GM23248 (cell line): ENCODE results near the gene CDKN2B. TPM values are rescaled to one million over a fixed set of nuclear protein-coding genes. Genes with fewer than 3 reads are reported as not detected.

ENCODE experiments used
- DNase-seq: peaks from one replicate; pipeline ENCODE4 v3.0.0-alpha.2; 2015
- H2AFZ ChIP-seq: fragments of 200-600 bp; sonication (generic); 2 replicates; pipeline ENCODE4 v1.6.1; 2016; ENCODE audit warnings: antibody characterized with exemption
- H3F3A ChIP-seq: fragments of 200-600 bp; sonication (generic); 2 replicates; pipeline ENCODE4 v1.6.1; 2016; ENCODE audit warnings: mild to moderate bottlenecking, antibody characterized with exemption, mixed run types; ENCODE audit not compliant: insufficient read depth
- H3K27ac ChIP-seq: fragments of 200-600 bp; sonication (generic); 2 replicates; pipeline ENCODE4 v1.5.1; 2016; ENCODE audit warnings: mild to moderate bottlenecking
- H3K27me3 ChIP-seq: fragments of 200-600 bp; sonication (generic); replicated peaks from 2 replicates; pipeline ENCODE4 v1.6.1; 2016; ENCODE audit warnings: mild to moderate bottlenecking; ENCODE audit not compliant: insufficient read depth
- H3K36me3 ChIP-seq: fragments of 200-600 bp; sonication (generic); 2 replicates; pipeline ENCODE4 v1.6.1; 2016; ENCODE audit warnings: low read depth, mild to moderate bottlenecking
- H3K4me1 ChIP-seq: fragments of 200-600 bp; sonication (generic); 2 replicates; pipeline ENCODE4 v1.6.1; 2016; ENCODE audit warnings: mild to moderate bottlenecking; ENCODE audit not compliant: insufficient read depth
- H3K4me2 ChIP-seq: fragments of 200-600 bp; sonication (generic); one replicate; pipeline ENCODE4 v1.6.1; 2016; ENCODE audit warnings: mild to moderate bottlenecking; ENCODE audit not compliant: unreplicated experiment
- H3K4me3 ChIP-seq: fragments of 200-600 bp; sonication (generic); 2 replicates; pipeline ENCODE4 v1.5.1; 2016; ENCODE audit warnings: mild to moderate bottlenecking
- H3K79me2 ChIP-seq: fragments of 200-600 bp; sonication (generic); 2 replicates; pipeline ENCODE4 v1.6.1; 2016; ENCODE audit warnings: mild to moderate bottlenecking; ENCODE audit not compliant: insufficient read depth
- H3K9ac ChIP-seq: fragments of 200-600 bp; sonication (generic); 2 replicates; pipeline ENCODE4 v1.6.1; 2016; ENCODE audit warnings: mild to moderate bottlenecking
- H3K9me2 ChIP-seq: fragments of 200-600 bp; sonication (generic); 2 replicates; pipeline ENCODE4 v1.6.1; 2016; ENCODE audit warnings: mixed run types, mild to moderate bottlenecking, moderate library complexity; ENCODE audit not compliant: insufficient read depth
- H3K9me3 ChIP-seq: fragments of 200-600 bp; sonication (generic); one replicate; pipeline ENCODE4 v1.6.1; 2017; ENCODE audit warnings: low read depth
- H4K20me1 ChIP-seq: fragments of 200-600 bp; sonication (generic); 2 replicates; pipeline ENCODE4 v1.6.0; 2016; ENCODE audit not compliant: insufficient read depth
- EZH2 ChIP-seq: fragments of 200-600 bp; sonication (generic); IDR thresholded peaks from 2 replicates; pipeline ENCODE4 v1.6.1; 2018; ENCODE audit warnings: antibody characterized with exemption, mild to moderate bottlenecking; ENCODE audit not compliant: insufficient read depth, poor library complexity, severe bottlenecking
- EZH2phosphoT487 ChIP-seq: fragments of 200-600 bp; sonication (generic); IDR thresholded peaks from 2 replicates; pipeline ENCODE4 v1.6.1; 2018; ENCODE audit warnings: antibody characterized with exemption, moderate library complexity, mild to moderate bottlenecking, low read depth; ENCODE audit not compliant: insufficient read depth
- WGBS, 2 experiments: methylation state at CpG; one replicate each; pipeline ENCODE4 v1.1.6; 2015 to 2017; ENCODE audit warnings: low lambda C conversion rate in 2 of 2, low coverage in 1 of 2; ENCODE audit errors: missing lambda C conversion rate in 2 of 2; 5-methylcytosine and 5-hydroxymethylcytosine counted together
- in situ Hi-C: fragments of 300-500 bp; cut with MboI; formaldehyde crosslinking; loops from 2 replicates; pipeline ENCODE4 v1.15.0; 2020
- polyA plus RNA-seq: library from polyadenylated mRNA; unstranded; fragments of >200 nt; fragmentation: Nextera tagmentation; extraction: Ambion mirVana; gene quantifications from 2 replicates; pipeline ENCODE4 v1.2.1, GENCODE V29; 2016
- total RNA-seq: library from RNA; depleted of rRNA; stranded (reverse); fragments of >200 nt; shearing (Covaris generic); gene quantifications from 2 replicates; pipeline ENCODE4 v1.2.3, GENCODE V29; 2014

The CDKN2B gene
- total and polyA plus RNA-seq, 2 experiments from 2014 or later: 6.7 to 10.6 TPM

- H3K27me3 ChIP-seq: no peaks in the 10 kb centered on the region
- no peak overlapping the region for H2AFZ ChIP-seq
- H3K9me2 ChIP-seq: no peaks in the 10 kb centered on the region
- DNase-seq: peak; percentile 26
- H4K20me1 ChIP-seq: no peaks in the 10 kb centered on the region
- TF ChIP-seq EZH2phosphoT487 (no peak), EZH2 (no peak)
- H3K4me2 ChIP-seq: no peak overlapping the region
- 93 to 100% methylated on average over 4 of the region's 4 CpGs for WGBS, 2 experiments
- peaks cover 16% of the 10 kb centered on the region for H3F3A ChIP-seq
- H3K36me3 ChIP-seq: no peaks in the 10 kb centered on the region
- H3K9me3 ChIP-seq: no peaks in the 10 kb centered on the region
- H3K27ac ChIP-seq: no peak overlapping the region
- peaks cover 21% of the 10 kb centered on the region for H3K4me1 ChIP-seq
- H3K9ac ChIP-seq: no peak overlapping the region
- no peak overlapping the region for H3K4me3 ChIP-seq
- H3K79me2 ChIP-seq: no peaks in the 10 kb centered on the region
- in situ Hi-C loops: no loop called here
These were observed 22.7 kb upstream of the CDKN2B start for GRCh38 chr9:22031655-22032411.

- Histone ChIP-seq H3K36me3 (no peaks in the 10 kb centered on the region), H3K27ac (peak overlapping the region; percentile 77), H3K9ac (peak overlapping the region; percentile 41), H3K27me3 (no peaks in the 10 kb centered on the region), H3K4me2 (peak overlapping the region; percentile 42), H3K79me2 (no peaks in the 10 kb centered on the region), H3K9me3 (no peaks in the 10 kb centered on the region), H2AFZ (peak overlapping the region; percentile 73), H3K4me1 (peaks cover 13% of the 10 kb centered on the region), H3F3A (peaks cover 16% of the 10 kb centered on the region), H4K20me1 (no peaks in the 10 kb centered on the region), H3K9me2 (no peaks in the 10 kb centered on the region), H3K4me3 (0 out of 2 replicates have a peak overlapping the region, but pooled peaks have one; percentile 12)
- peak; percentile 84 for DNase-seq
- WGBS, 2 experiments: 39 to 42% methylated on average over 1 of the region's 1 CpG
- no peak for TF ChIP-seq EZH2
- in situ Hi-C loops: no loop called here
These were observed 21.0 kb upstream of the CDKN2B start for GRCh38 chr9:22030101-22030598.

- Histone ChIP-seq H3K79me2 (no peaks in the 10 kb centered on the region), H3K9ac (no peak overlapping the region), H3K9me2 (no peaks in the 10 kb centered on the region), H3K4me1 (peaks cover 13% of the 10 kb centered on the region), H4K20me1 (no peaks in the 10 kb centered on the region), H2AFZ (no peak overlapping the region), H3F3A (peaks cover 16% of the 10 kb centered on the region), H3K4me2 (no peak overlapping the region), H3K36me3 (no peaks in the 10 kb centered on the region), H3K9me3 (no peaks in the 10 kb centered on the region), H3K27ac (no peak overlapping the region), H3K27me3 (no peaks in the 10 kb centered on the region), H3K4me3 (no peak overlapping the region)
- in situ Hi-C loops: loop anchor here (10.0 kb wide), 1 partner anchor 206 kb away; no protein-coding TSS in a partner anchor
- no peak for DNase-seq
- no peak for TF ChIP-seq EZH2phosphoT487
- TF ChIP-seq EZH2: no peak
- 76% methylated on average over 4 of the region's 4 CpGs for WGBS, 2 experiments
These were observed 20.1 kb upstream of the CDKN2B start for GRCh38 chr9:22029231-22029630.

GRCh38 chr9:22028394-22028793 is 19.3 kb upstream of the CDKN2B start:
- in situ Hi-C loops: loop anchor here (10.0 kb wide), 1 partner anchor 206 kb away; no protein-coding TSS in a partner anchor
- Histone ChIP-seq H3F3A (peaks cover 16% of the 10 kb centered on the region), H4K20me1 (no peaks in the 10 kb centered on the region), H3K4me3 (no peak overlapping the region), H3K9me3 (no peaks in the 10 kb centered on the region), H3K4me1 (peaks cover 13% of the 10 kb centered on the region), H3K27ac (no peak overlapping the region), H3K36me3 (no peaks in the 10 kb centered on the region), H3K9me2 (no peaks in the 10 kb centered on the region), H2AFZ (no peak overlapping the region), H3K79me2 (no peaks in the 10 kb centered on the region), H3K27me3 (no peaks in the 10 kb centered on the region), H3K4me2 (no peak overlapping the region), H3K9ac (no peak overlapping the region)
- no peak for TF ChIP-seq EZH2
- no peak for TF ChIP-seq EZH2phosphoT487
- DNase-seq: no peak
